ENCODE measurements around the gene SSTR5.
"Not testable (repeated sequence)": the region's sequence is repeated elsewhere in the genome, so short reads cannot be mapped to it uniquely, and the experiment has no call there.

Gene SSTR5

GRCh38 chr16:1082952-1083675 lies 10.6 kb downstream of the SSTR5 start:
- Histone ChIP-seq H3K36me3 (ENCODE audit: control insufficient read depth, insufficient read depth, low read length) (no peaks in the 10 kb centered on the region), H3K4me1 (ENCODE audit: control insufficient read depth, insufficient read depth, low read length) (no peaks in the 10 kb centered on the region), H3K27me3 (ENCODE audit: control insufficient read depth, insufficient read depth, low read length) (peaks cover 10% of the 10 kb centered on the region), H3K27ac (ENCODE audit: low read depth, low read length) (no peak overlapping the region), H3K4me3 (ENCODE audit: low read length) (no peak overlapping the region), H3K9ac (ENCODE audit: low read length) (no peak overlapping the region)

GRCh38 chr16:1084971-1085370 lies 12.4 kb downstream of the SSTR5 start:
- H3K4me3 ChIP-seq (ENCODE audit: low read length) = no peak overlapping the region
- no peaks in the 10 kb centered on the region for H3K36me3 ChIP-seq (ENCODE audit: control insufficient read depth, insufficient read depth, low read length)
- no peak overlapping the region for H3K9ac ChIP-seq (ENCODE audit: low read length)
- H3K27me3 ChIP-seq (ENCODE audit: control insufficient read depth, insufficient read depth, low read length) = peaks cover 16% of the 10 kb centered on the region
- no peaks in the 10 kb centered on the region for H3K4me1 ChIP-seq (ENCODE audit: control insufficient read depth, insufficient read depth, low read length)
- no peak overlapping the region for H3K27ac ChIP-seq (ENCODE audit: low read depth, low read length)

- not testable (repeated sequence) for H3K4me3 ChIP-seq (ENCODE audit: low read length); H3K9ac ChIP-seq (ENCODE audit: low read length); H3K27ac ChIP-seq (ENCODE audit: low read depth, low read length); H3K36me3 ChIP-seq (ENCODE audit: control insufficient read depth, insufficient read depth, low read length); H3K4me1 ChIP-seq (ENCODE audit: control insufficient read depth, insufficient read depth, low read length)
- H3K27me3 ChIP-seq (ENCODE audit: control insufficient read depth, insufficient read depth, low read length) = peaks cover 14% of the 10 kb centered on the region
Measured at GRCh38 chr16:1086443-1086842, 13.9 kb downstream of the SSTR5 start.

- H3K27me3 ChIP-seq (ENCODE audit: control insufficient read depth, insufficient read depth, low read length) = peaks cover 14% of the 10 kb centered on the region
Measured at GRCh38 chr16:1088295-1089170, 16.0 kb downstream of the SSTR5 start.

GRCh38 chr16:1089439-1089821 lies 16.9 kb downstream of the SSTR5 start:
- Histone ChIP-seq H3K27me3 (ENCODE audit: control insufficient read depth, insufficient read depth, low read length) (peaks cover 14% of the 10 kb centered on the region), H3K4me3 (ENCODE audit: low read length) (peak overlapping the region; percentile 48), H3K36me3 (ENCODE audit: control insufficient read depth, insufficient read depth, low read length) (no peaks in the 10 kb centered on the region), H3K27ac (ENCODE audit: low read depth, low read length) (no peak overlapping the region), H3K4me1 (ENCODE audit: control insufficient read depth, insufficient read depth, low read length) (no peaks in the 10 kb centered on the region), H3K9ac (ENCODE audit: low read length) (no peak overlapping the region)

More at GRCh38 chr16:1088295-1089170, 16.0 kb downstream of the SSTR5 start:
- Histone ChIP-seq H3K36me3 (ENCODE audit: control insufficient read depth, insufficient read depth, low read length) (no peaks in the 10 kb centered on the region), H3K9ac (ENCODE audit: low read length) (no peak overlapping the region), H3K27ac (ENCODE audit: low read depth, low read length) (no peak overlapping the region), H3K4me1 (ENCODE audit: control insufficient read depth, insufficient read depth, low read length) (no peaks in the 10 kb centered on the region), H3K4me3 (ENCODE audit: low read length) (peak overlapping the region; percentile 27)

GRCh38 chr16:1089822-1090619 lies 17.5 kb downstream of the SSTR5 start:
- H3K27ac ChIP-seq (ENCODE audit: low read depth, low read length) = no peak overlapping the region
- H3K9ac ChIP-seq (ENCODE audit: low read length) = peak overlapping the region; percentile 40
- peak overlapping the region; percentile 48 for H3K4me3 ChIP-seq (ENCODE audit: low read length)
- peaks cover 14% of the 10 kb centered on the region for H3K27me3 ChIP-seq (ENCODE audit: control insufficient read depth, insufficient read depth, low read length)
- no peaks in the 10 kb centered on the region for H3K4me1 ChIP-seq (ENCODE audit: control insufficient read depth, insufficient read depth, low read length)
- H3K36me3 ChIP-seq (ENCODE audit: control insufficient read depth, insufficient read depth, low read length) = no peaks in the 10 kb centered on the region

- no peak overlapping the region for H3K4me3 ChIP-seq (ENCODE audit: low read length)
- H3K27me3 ChIP-seq (ENCODE audit: control insufficient read depth, insufficient read depth, low read length) = peaks cover 18% of the 10 kb centered on the region
- no peaks in the 10 kb centered on the region for H3K36me3 ChIP-seq (ENCODE audit: control insufficient read depth, insufficient read depth, low read length)
- no peak overlapping the region for H3K9ac ChIP-seq (ENCODE audit: low read length)
- no peak overlapping the region for H3K27ac ChIP-seq (ENCODE audit: low read depth, low read length)
- H3K4me1 ChIP-seq (ENCODE audit: control insufficient read depth, insufficient read depth, low read length) = no peaks in the 10 kb centered on the region
Measured at GRCh38 chr16:1090620-1091587, 18.4 kb downstream of the SSTR5 start.

- Histone ChIP-seq H3K27ac (ENCODE audit: low read depth, low read length) (no peak overlapping the region), H3K9ac (ENCODE audit: low read length) (no peak overlapping the region), H3K4me1 (ENCODE audit: control insufficient read depth, insufficient read depth, low read length) (no peaks in the 10 kb centered on the region), H3K27me3 (ENCODE audit: control insufficient read depth, insufficient read depth, low read length) (peaks cover 20% of the 10 kb centered on the region), H3K4me3 (ENCODE audit: low read length) (no peak overlapping the region), H3K36me3 (ENCODE audit: control insufficient read depth, insufficient read depth, low read length) (no peaks in the 10 kb centered on the region)
Measured at GRCh38 chr16:1091992-1092552, 19.5 kb downstream of the SSTR5 start.

GRCh38 chr16:1092685-1093283 lies 20.2 kb downstream of the SSTR5 start:
- not testable (repeated sequence) for H3K4me1 ChIP-seq (ENCODE audit: control insufficient read depth, insufficient read depth, low read length)

GRCh38 chr16:1093284-1094123 lies 21.0 kb downstream of the SSTR5 start:
- H3K4me3 ChIP-seq (ENCODE audit: low read length) = no peak overlapping the region
- H3K4me1 ChIP-seq (ENCODE audit: control insufficient read depth, insufficient read depth, low read length) = no peaks in the 10 kb centered on the region
- H3K27me3 ChIP-seq (ENCODE audit: control insufficient read depth, insufficient read depth, low read length) = peaks cover 24% of the 10 kb centered on the region

More at GRCh38 chr16:1092685-1093283, 20.2 kb downstream of the SSTR5 start:
- not testable (repeated sequence) for H3K27ac ChIP-seq (ENCODE audit: low read depth, low read length); H3K36me3 ChIP-seq (ENCODE audit: control insufficient read depth, insufficient read depth, low read length); H3K4me3 ChIP-seq (ENCODE audit: low read length); H3K9ac ChIP-seq (ENCODE audit: low read length)
- peaks cover 23% of the 10 kb centered on the region for H3K27me3 ChIP-seq (ENCODE audit: control insufficient read depth, insufficient read depth, low read length)

More at GRCh38 chr16:1093284-1094123, 21.0 kb downstream of the SSTR5 start:
- no peaks in the 10 kb centered on the region for H3K36me3 ChIP-seq (ENCODE audit: control insufficient read depth, insufficient read depth, low read length)
- H3K9ac ChIP-seq (ENCODE audit: low read length) = no peak overlapping the region
- no peak overlapping the region for H3K27ac ChIP-seq (ENCODE audit: low read depth, low read length)
